RWPE1 (cell line): ENCODE results near the gene PHACTR4.
"Not testable (repeated sequence)": the region's sequence is repeated elsewhere in the genome, so short reads cannot be mapped to it uniquely, and the experiment has no call there.

Experiments
- CTCF ChIA-PET: fragments of 350-600 bp; sonication (Branson Sonifier 250); formaldehyde crosslinking; extraction: SDS; loops from one replicate; lab custom pipeline; 2021; lab: Yijun Ruan, JAX
- POLR2A ChIA-PET: fragments of 400-600 bp; formaldehyde crosslinking; extraction: SDS; loops from one replicate; lab custom pipeline; 2020; ENCODE audit warnings: antibody characterized with exemption; ENCODE audit not compliant: low non-redundant PET; lab: Yijun Ruan, JAX
- DNase-seq: peaks from one replicate; pipeline ENCODE4 v3.0.0; 2012; ENCODE audit warnings: low spot score
- H3K27ac ChIP-seq: fragments of 450-650 bp; 2 replicates; pipeline ENCODE4 v1.5.1; 2017
- CTCF ChIP-seq: fragments of 450-650 bp; conservative IDR thresholded peaks from 2 replicates; pipeline ENCODE4 v1.5.1; 2017; ENCODE audit warnings: low read depth, mild to moderate bottlenecking

Gene PHACTR4

GRCh38 chr1:28369371-28370238, at the start of gene PHACTR4:
PHACTR4 (plus strand) TSS chr1:28369740; CDS start chr1:28407448, 37,708 bp downstream.
- CTCF ChIA-PET = interaction anchor here (0.6 to 0.7 kb wide), 3 partner anchors 92 to 121 kb away, joined by 3 to 5 read pairs (median 3); no protein-coding TSS in a partner anchor
- peak; percentile 96 for DNase-seq
- POLR2A ChIA-PET = interaction anchor here (0.6 to 1.0 kb wide), 2 partner anchors 110 to 120 kb away, joined by 3 read pairs; no protein-coding TSS in a partner anchor
- H3K27ac ChIP-seq = peak within 1 kb of the TSS; percentile 94
- no peak for TF ChIP-seq CTCF

GRCh38 chr1:28322194-28322593, 47.3 kb upstream of the PHACTR4 start:
- DNase-seq = no peak
- H3K27ac ChIP-seq = no peak overlapping the region
- ChIA-PET POLR2A (no interaction called here), CTCF (interaction anchor here (0.6 kb wide), 3 partner anchors 32 to 452 kb away, joined by 4 to 6 read pairs (median 4); partner anchors contain the start of gene ATP5IF1)
- no peak for TF ChIP-seq CTCF

- POLR2A ChIA-PET = no interaction called here
- DNase-seq = no peak
- no peak for TF ChIP-seq CTCF
Measured at GRCh38 chr1:28323720-28324119, 45.8 kb upstream of the PHACTR4 start.

GRCh38 chr1:28326515-28326914, 43.0 kb upstream of the PHACTR4 start:
- no peak for DNase-seq
- H3K27ac ChIP-seq = no peak overlapping the region
- POLR2A ChIA-PET = interaction anchor here (0.5 kb wide), 2 partner anchors 13 to 17 kb away, joined by 4 to 10 read pairs; no protein-coding TSS in a partner anchor
- no peak for TF ChIP-seq CTCF
- CTCF ChIA-PET = interaction anchor here (0.6 to 1.0 kb wide), 2 partner anchors 78 to 1202 kb away, joined by 3 read pairs; no protein-coding TSS in a partner anchor

More at GRCh38 chr1:28323720-28324119, 45.8 kb upstream of the PHACTR4 start:
- H3K27ac ChIP-seq = no peak overlapping the region
- CTCF ChIA-PET = no interaction called here

GRCh38 chr1:28326984-28327383, 42.6 kb upstream of the PHACTR4 start:
- ChIA-PET CTCF (interaction anchor here (0.6 to 1.0 kb wide), 3 partner anchors 32 to 1202 kb away, joined by 3 read pairs; no protein-coding TSS in a partner anchor), POLR2A (interaction anchor here (0.5 kb wide), 3 partner anchors 14 to 28 kb away, joined by 3 to 10 read pairs (median 4); no protein-coding TSS in a partner anchor)
- TF ChIP-seq CTCF = no peak
- H3K27ac ChIP-seq = no peak overlapping the region
- peak; percentile 61 for DNase-seq

GRCh38 chr1:28327431-28327830, 42.1 kb upstream of the PHACTR4 start:
- ChIA-PET POLR2A (interaction anchor here (0.5 to 0.7 kb wide), 3 partner anchors 28 to 91 kb away, joined by 3 read pairs; no protein-coding TSS in a partner anchor), CTCF (interaction anchor here (0.6 to 1.0 kb wide), 3 partner anchors 32 to 1203 kb away, joined by 3 read pairs; no protein-coding TSS in a partner anchor)
- not testable (repeated sequence) for DNase-seq
- 0 out of 2 replicates have a peak overlapping the region, but pooled peaks have one; percentile 85 for H3K27ac ChIP-seq
